Measurements from ENCODE around the gene TSKU.

TSKU gene

GRCh38 chr11:76753449-76753848 lies 29.7 kb upstream of the TSKU start:
- DNase-seq: no peak

- no peak for DNase-seq
Observed at GRCh38 chr11:76753950-76754349, 29.2 kb upstream of the TSKU start.

- no peak for DNase-seq
Observed at GRCh38 chr11:76756341-76756741, 26.8 kb upstream of the TSKU start.

GRCh38 chr11:76758311-76758710 lies 24.8 kb upstream of the TSKU start:
- DNase-seq: no peak

GRCh38 chr11:76759092-76759491 lies 24.1 kb upstream of the TSKU start:
- no peak for DNase-seq

- no peak for DNase-seq
Observed at GRCh38 chr11:76759517-76759916, 23.6 kb upstream of the TSKU start.

- no peak for DNase-seq
Observed at GRCh38 chr11:76760236-76760635, 22.9 kb upstream of the TSKU start.

GRCh38 chr11:76761718-76762355 lies 21.3 kb upstream of the TSKU start:
- no peak for DNase-seq

GRCh38 chr11:76762356-76762752 lies 20.8 kb upstream of the TSKU start:
- no peak for DNase-seq

- no peak for DNase-seq
Observed at GRCh38 chr11:76762867-76763572, 20.1 kb upstream of the TSKU start.

- no peak for DNase-seq
Observed at GRCh38 chr11:76763573-76764346, 19.4 kb upstream of the TSKU start.

GRCh38 chr11:76764941-76765665 lies 18.1 kb upstream of the TSKU start:
- DNase-seq: no peak

- no peak for DNase-seq
Observed at GRCh38 chr11:76765863-76766350, 17.2 kb upstream of the TSKU start.

- DNase-seq: no peak
Observed at GRCh38 chr11:76766521-76766920, 16.6 kb upstream of the TSKU start.

GRCh38 chr11:76767659-76768058 lies 15.5 kb upstream of the TSKU start:
- DNase-seq: no peak

- peak; percentile 46 for DNase-seq
Observed at GRCh38 chr11:76768088-76768908, 14.9 kb upstream of the TSKU start.

- DNase-seq: no peak
Observed at GRCh38 chr11:76768909-76769560, 14.1 kb upstream of the TSKU start.

GRCh38 chr11:76769645-76770586 lies 13.2 kb upstream of the TSKU start:
- no peak for DNase-seq

- no peak for DNase-seq
Observed at GRCh38 chr11:76770642-76771445, 12.3 kb upstream of the TSKU start.
